G401.6 (cell line): ENCODE results near the gene SOX12.
"Not testable (repeated sequence)": the region's sequence is repeated elsewhere in the genome, so short reads cannot be mapped to it uniquely, and the experiment has no call there.

Source experiments
- FAIRE-seq: peaks from 2 replicates; lab custom pipeline; 2012; peaks lifted over from hg19 to GRCh38; lab: Jason Lieb, UNC

SOX12 gene

DNA sequence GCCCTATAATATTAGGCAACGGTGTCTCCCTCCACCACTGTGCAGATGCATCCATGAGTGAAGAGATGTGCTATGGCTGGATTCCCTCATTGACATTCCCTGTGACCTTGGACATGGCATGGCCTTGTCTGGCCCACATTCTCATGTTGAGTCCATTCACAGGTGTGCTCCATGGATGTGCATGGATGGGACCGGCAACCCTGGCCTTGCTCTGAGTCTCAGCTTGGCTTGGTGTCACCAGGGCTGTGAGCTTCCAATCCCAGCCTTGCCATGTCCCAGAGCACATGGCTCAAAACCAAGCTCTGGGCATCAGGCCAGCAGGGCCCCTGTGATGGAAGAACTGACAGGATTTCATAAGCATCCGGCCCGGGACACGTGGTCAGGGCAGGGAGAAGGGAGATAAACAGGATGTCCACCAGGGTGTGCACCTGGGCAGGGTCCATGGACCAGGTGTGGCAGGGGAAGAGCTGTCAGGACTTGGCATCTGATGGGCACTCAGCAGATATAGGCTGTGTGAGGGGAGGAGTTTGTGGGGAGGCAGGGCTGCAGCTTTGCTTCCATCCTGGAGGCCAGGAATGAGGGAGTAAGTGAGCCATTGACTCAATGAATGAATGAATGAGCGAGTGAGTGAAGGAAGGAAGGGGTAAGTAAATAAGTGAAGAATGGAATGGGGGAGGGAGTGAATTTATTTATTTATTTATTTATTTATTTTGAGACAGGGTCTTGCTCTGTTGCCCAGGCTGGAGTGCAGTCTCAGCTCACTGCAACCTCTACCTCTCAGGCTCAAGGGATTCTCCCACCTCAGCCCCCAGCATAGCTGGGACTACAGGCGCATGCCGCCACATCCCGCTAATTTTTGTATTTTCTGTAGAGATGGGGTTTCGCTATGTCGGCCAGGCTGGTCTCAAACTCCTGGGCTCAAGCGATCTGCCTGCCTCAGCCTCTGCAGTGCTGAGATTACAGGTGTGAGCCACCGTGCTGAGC is 37.2 kb downstream of the SOX12 start:
- no peak for FAIRE-seq

DNA sequence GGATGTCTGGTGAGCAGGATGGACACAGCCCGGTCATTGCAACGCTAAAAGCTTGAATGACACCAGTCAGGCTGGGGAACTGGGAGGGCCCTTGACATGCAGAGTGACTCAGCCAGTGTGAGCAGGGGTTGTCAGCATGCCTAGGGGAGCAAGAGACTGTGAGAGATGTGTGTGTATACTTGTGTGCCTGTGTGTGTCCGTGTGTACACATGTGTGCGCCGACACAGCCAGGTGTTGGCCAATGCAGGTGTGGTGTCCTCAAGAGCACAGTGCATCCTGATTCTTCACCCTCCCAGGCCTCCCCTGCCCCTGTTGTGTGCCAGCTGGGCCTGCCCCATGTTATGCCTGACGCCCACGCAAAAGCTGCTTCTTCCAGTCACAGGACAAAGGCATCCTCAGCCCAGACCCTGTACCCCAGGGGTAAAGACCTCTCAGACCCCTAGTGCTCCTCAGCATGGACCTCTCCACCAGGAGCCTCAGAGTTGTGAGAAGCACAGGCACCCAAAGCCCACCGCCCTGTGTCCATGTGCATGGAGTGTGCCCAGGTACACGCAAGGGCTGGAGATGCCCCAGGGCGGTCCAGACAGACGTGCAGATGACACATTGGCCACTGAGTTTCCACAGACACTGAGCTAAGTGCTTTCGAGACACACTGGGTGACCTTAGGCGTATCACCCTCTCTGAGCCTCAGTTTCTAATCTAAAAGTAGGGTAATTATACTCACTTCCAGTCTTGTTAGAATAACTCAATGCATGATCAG is 38.1 kb downstream of the SOX12 start:
- FAIRE-seq, result no peak

DNA sequence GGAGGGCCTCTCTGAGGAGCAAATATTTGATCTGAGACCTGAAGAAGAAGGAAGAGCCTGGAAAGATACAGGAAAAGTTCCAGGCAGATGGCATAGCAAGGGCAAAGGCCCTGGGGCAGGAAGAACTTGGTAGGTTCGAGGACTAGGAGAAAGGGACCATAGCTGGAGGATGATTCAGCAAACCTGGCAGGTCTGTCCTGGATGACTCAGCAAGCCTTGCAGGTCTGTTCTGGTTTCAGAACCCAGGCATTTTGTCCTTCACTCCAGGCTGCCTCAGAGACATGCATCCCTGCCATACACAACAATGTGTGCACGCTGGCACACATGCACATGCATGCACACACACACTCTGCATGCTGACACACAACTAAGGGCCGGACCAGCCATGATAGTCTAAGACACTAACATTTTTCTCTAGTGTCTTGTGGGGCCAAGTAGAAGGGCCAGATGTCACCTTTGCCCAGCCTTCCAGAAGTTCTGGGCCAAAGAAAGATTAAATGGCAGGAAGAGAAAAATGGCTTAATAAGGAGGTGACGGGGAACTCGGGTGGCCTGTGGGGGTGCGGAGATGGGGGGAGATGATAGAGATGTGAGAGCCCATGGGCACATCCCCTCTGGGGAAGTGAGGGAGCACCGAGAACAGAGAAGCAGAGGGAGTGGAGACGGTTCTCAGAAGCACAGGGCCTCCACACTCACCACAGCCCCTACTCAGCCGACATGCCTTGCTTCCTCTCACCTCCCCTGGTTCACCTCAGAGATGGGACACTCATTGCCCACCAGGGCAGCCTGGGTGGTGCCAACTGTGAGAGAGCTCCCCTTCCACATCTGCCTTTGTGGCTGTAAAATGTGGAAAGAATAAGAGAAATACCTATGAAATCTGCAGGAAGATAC is 39.8 kb downstream of the SOX12 start:
- no peak for FAIRE-seq

DNA sequence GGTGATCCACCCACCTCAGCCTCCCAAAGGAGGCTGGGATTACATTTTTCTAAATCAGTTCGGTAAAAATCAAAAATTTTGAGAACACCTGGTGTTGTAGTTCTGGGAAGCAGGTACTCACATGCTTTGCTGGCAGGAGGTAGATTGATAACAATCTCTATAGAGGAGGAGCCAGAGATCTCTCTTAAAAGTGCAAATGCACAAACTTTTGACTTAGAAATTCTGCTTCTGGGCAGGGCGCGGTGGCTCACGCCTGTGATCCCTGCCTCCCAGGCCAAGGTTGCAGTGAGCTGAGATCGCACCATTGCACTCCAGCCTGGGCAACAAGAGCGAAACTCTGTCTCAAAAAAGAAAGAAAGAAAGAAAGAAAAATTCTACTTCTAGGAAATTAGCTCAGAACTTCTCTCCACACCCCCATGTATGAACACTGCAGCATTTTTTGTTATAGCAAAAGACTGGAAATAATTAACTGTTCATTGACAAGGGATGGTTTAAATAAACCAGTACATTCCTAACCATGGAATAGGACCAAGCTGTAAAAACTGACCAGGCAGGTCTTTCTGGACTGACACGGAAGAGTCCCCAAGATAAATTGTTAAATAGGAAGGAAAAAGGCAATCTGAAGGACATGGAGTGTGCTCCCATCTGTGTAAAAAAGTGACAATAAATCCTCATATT is 40.8 kb downstream of the SOX12 start:
- no peak for FAIRE-seq

DNA sequence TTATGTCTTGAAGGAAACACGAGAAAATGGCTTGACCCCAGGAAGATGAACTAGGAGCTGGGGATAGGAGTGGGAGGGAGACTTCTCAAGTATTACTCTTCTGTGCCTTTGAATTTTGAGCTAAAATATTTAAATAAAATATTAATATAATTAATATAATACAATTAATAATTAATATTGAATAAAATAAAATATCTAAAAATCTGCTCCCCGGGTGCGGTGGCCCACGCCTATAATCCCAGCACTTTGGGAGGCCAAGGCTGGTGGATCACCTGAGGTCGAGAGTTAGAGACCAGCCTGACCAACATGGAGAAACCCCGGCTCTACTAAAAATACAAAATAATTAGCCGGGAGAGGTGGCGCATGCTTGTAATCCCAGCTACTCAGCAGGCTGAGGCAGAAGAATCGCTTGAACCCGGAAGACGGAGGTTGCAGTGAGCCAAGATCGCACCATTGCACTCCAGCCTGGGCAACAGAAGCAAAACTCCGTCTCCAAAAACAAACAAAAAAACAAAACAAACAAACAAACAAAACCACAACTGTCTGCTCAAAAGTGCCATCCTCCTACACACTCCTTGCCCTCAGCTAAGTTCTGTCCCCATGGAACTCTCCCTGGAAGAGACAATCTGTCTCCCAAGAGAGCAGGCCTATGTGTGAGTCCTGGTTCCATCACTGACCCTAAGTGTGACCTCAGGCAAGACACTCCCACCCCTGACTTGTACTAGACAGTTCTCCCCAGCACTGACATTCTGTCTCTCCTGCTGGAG is 41.5 kb downstream of the SOX12 start:
- no peak for FAIRE-seq

DNA sequence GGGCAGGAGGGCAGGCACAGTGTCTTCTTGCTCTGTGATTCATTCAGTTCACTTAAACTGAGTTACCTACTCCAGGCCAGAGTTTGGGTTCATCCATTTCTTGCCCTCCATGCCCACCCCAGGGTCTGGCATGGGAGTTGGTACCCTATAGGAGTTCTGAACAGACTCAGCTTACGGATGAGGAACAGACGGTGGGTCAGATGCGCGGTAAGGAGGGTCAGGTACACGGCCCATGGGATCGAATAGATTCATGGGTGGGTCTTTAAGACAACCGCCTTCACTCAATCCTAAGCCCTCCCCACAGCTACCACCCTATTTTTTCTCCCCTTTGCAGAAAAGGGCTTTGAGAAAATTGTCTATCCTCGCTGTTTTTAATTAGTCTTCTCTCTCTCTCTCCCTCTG is 42.1 kb downstream of the SOX12 start:
- FAIRE-seq, result no peak

DNA sequence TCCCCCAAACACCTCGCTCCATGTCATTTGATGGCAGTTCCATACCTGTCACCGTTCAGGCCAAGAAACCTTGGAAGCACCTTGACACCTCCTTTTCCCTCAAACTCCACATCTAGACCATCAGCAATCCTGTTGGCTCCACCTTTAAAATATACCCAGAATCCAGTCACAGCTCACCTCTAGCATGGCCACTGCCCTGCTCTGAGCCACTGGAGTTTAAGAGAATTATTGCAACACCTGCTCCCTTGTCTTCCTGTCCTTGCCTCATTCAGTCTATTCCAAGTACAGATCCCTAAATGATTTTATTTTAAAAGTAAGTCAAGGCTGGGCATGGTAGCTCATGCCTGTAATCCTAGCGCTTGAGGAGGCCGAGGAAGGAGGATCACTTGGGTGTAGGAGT is 43.6 kb downstream of the SOX12 start:
- no peak for FAIRE-seq

DNA sequence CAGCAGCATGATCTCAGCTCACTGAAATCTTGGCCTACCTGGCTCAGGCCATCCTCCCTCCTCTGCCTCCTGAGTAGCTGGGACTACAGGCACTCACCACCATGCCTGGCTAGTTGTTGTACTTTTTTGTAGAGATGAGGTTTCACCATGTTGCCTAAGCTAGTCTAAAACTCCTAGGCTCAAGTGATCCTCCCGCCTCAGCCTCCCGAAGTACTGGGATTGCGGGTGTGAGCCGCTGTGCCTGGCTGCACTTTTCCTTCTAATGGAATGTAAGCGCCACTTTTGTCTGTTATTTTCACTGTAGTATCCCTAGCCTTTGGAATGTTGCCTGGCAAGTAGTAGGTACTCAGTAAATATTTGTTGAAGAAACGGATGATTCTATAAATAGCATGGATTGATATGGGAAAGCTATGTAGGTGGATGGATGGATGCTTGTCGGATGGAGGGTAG is 44.8 kb downstream of the SOX12 start:
- no peak for FAIRE-seq

DNA sequence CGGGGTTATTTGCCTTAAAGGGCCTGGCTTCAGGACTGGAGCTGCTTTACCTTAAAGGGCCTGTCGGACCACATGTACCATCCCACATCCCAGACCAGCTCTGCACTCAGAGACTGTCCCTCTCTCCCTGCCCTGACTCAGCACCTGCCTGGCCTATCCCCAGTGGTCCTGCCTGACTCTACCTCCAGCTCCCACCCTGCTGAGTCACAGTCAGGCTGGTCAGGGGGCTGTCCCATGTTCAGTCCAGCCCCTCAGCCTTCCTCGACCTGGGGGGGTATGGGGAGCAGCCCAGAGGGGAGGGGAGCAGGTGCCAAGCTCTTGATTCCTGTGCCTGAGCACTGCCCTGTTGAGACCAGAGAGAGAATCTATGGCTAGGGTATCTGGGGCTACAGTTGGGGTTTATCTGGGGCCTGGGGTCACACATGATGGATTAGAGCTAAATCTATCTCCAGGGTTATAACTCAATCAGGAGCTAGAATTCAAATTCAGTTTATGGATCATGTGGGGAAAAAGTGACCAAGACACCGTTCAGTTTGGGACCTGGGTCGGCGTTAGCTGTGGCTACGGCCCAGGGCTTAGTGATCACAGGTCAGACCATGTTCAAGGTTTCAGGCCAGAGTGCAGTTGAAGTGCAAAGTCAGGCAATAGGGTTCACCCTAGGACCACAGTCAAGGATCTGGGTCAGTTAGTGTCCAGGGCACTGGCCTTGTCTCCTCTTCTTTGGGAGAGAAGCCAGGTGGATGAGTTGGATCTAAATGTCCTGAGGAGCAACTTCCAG is 45.8 kb downstream of the SOX12 start:
- FAIRE-seq, result no peak

DNA sequence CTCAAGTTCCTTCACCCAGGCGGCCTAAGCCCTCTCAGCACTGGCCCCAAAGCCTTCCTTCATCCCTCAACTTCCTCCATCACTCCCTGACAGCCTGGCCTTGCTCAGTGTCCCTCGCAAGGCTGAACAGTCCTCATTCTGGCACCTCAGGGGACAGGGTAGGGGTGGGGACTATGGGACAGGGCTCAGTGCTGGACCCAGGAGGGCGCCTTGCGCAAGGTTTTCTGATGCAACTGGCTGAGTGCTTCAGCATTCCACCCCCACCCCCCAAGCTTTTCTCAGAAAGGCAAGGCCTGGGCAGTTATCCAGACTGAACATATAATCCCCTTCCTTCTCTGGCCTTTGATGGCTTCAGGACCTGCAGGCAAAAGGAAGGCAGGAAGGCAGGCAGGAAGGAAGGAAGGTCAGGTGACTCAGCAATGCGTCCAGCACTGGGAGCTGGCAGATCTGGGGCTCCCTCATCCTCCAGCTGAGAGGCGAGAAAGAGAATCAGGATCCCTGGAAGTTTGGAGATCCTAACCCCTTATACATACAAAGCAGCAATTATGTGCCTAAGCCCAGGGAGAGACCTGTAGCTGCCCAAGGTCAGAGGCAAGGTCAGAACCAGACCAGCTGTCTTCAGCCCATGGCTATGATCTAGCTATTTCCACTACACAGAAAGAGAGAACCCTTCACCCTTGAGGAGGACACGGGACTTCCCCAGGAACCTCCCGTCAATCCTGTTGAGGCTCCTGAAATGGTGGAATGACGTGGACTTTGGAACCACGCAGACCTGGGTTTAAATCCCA is 46.6 kb downstream of the SOX12 start:
- FAIRE-seq, result no peak

DNA sequence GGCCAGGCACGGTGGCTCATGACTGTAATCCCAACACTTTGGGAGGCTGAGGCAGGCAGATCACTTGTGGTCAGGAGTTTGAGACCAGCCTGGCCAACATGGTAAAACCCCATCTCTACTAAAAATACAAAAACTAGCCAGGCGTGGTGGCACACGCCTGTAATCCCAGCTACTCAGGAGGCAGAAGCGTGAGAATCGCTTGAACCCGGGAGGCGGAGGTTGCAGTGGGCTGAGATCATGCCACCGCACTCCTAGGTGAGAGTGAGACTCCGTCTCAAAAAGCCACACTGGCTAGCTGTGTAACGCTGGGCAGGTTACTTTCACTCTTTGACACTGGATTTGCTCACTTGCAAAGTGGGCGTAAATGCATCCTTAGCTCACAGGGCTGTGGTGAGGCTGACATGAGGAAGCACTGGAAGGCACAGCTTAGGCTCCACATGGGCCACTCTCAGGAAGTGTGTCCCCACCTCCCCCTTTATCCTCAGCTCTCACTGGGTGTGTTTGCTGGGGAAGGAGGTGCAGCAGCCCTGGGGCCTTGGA is 47.3 kb downstream of the SOX12 start:
- not testable (repeated sequence) for FAIRE-seq

DNA sequence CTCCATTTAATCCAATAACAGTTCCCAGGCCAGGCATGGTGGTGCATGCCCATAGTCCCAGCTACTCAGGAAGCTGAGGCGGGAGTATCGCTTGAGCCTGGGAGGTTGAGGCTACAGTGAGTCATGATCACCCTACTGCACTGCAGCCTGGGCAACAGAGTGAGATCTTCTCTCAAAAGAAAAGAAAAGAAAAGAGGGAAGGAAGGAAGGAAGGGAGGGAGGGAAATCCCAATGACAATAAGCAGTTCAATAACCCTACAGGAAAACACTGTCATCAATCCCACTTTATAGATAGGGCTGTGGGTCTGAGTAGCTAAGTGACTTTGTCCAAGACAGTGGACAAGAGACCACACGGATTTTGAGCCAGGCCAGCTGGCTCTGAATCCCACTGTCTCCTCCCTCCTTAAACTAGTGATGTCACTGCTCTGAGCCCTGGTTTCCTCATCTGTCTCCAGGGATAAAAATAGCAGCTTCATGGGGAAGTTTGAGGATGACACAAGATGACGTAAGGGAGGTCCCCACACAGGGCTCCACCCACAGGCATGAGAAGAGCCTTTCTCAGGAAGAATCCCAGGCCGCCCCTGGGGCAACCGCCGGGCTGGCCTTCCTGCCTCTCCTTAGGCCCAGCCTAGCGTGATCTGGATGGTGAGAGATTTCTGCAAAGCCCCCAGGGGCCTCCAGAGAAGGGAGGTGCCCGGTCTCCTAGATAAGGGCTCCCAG is 48.0 kb downstream of the SOX12 start:
- FAIRE-seq, result no peak

DNA sequence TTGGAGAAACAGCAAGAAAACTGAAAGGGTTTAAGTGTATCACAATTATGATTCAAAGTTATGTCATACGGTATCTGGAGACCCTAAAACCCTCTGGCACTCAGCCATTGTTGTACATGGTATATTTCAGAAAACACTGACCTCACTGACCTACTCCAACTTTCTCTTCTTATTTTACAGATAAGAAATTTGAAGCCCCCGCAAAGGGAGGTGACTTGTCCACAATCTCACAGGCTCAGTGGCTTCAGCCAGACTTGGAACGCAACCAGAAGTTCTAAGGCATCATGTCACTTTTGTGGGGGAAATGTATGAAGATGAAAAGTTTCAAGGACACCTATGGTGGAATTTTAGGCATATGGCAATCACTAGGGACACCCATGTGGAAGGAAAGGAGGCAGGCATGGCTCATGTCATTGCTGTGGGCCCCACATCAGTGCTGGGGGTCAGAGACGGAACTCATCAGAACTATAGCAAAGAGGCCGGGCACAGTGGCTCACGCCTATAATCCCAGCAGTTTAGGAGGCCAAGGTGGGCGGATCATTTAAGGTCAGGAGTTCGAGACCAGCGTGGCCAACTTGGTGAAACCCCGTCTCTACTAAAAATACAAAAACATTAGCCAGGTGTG is 50.0 kb downstream of the SOX12 start:
- FAIRE-seq, result no peak

DNA sequence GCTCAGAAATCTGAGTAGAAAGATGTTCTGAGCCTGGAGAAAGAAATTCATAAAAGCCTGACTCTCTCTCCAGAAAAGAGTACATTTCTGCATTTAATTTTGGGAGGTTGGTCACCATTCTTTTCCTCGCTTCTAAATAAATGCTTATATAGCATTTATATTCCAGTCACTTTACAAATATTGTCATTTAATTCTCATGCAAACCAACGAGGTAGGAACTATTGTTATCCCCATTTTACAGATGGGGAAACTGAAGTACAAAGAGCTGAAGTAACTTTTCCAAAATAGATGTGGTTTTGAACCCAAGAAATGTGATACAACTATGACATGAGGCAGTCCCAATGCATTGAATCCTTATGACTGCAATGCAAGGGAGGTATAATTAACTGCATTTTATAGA is 50.7 kb downstream of the SOX12 start:
- no peak for FAIRE-seq

DNA sequence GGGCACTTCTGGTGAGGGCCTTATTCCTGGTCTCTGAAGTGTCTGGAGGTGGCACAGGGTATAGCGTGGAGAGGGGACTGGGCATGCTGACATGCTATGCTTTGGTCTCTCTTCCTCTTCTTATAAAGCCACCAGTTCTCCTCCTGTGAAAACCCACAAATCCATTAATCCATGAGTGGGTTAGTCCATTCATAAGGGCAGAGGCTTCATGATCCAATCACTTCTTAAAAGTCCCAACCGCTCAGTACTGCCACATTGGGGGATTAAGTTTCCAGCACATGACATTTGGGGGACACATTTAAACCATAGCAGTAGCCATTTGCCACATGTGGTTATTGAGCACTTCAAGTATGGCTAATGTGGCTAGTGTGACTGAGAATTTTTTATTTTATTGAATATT is 51.4 kb downstream of the SOX12 start:
- no peak for FAIRE-seq

DNA sequence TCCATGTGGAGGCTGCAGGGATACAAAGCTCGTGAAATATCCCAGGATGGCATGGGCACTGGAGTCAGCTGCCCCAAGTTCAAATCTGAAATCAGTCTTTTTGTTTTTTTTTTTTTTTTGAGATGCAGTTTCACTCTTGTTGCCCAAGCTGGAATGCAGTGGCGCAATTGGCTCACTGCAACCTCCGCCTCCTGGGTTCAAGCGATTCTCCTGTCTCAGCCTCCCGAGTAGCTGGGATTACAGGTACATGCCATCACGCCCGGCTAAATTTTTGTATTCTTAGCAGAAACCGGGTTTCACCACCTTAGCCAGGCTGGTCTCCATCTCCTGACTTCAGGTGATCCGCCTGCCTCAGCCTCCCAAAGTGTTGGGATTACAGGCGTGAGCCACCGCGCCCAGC is 52.2 kb downstream of the SOX12 start:
- FAIRE-seq, result not testable (repeated sequence)

DNA sequence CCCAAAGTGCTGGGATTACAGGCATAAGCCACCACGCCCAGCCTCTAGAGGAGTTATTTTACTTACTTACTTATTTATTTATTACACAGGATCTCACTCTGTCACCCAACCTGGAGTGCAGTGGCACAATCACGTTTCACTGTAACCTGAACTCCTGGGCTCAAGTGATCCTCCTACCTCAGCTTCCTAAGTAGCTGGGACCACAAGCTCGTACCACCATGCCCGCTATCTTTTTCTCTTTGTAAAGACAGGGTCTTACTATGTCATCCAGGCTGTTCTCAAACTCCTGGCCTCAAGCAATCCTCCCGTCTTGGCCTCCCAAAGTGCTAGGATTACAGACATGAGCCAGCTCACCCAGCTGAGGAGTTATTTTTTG is 53.6 kb downstream of the SOX12 start:
- FAIRE-seq, result no peak
